Esophagus squamous epithelium (tissue), 4 donors: ENCODE results near the gene TRPC4.

Experiments
- CTCF ChIP-seq, 6 experiments: fragments of 450-650 bp in 4 of 6; fragments of 200-600 bp in 2 of 6; sonication (generic) in 2 of 6; IDR thresholded peaks; one replicate each; pipeline ENCODE4 v1.5.1; 2016 to 2019; ENCODE audit warnings: antibody characterized with exemption in 6 of 6, mild to moderate bottlenecking in 4 of 6, moderate library complexity in 4 of 6
- POLR2A ChIP-seq, 4 donors: fragments of 450-650 bp; IDR thresholded peaks; one replicate each; pipeline ENCODE4 v1.6.1; 2017; ENCODE audit warnings: antibody characterized with exemption in 4 of 4, mild to moderate bottlenecking in 4 of 4, moderate library complexity in 3 of 4

GRCh38 chr13:37613236-37613635 is 256.3 kb downstream of the TRPC4 start:
- no peak for TF ChIP-seq POLR2A (IDR thresholded peaks at IDR 0.05)
- TF ChIP-seq CTCF (IDR thresholded peaks at IDR 0.05) = no peak
